Measurements from ENCODE around the gene PSMB1.
"Not testable (repeated sequence)": the region's sequence is repeated elsewhere in the genome, so short reads cannot be mapped to it uniquely, and the experiment has no call there.

DNA sequence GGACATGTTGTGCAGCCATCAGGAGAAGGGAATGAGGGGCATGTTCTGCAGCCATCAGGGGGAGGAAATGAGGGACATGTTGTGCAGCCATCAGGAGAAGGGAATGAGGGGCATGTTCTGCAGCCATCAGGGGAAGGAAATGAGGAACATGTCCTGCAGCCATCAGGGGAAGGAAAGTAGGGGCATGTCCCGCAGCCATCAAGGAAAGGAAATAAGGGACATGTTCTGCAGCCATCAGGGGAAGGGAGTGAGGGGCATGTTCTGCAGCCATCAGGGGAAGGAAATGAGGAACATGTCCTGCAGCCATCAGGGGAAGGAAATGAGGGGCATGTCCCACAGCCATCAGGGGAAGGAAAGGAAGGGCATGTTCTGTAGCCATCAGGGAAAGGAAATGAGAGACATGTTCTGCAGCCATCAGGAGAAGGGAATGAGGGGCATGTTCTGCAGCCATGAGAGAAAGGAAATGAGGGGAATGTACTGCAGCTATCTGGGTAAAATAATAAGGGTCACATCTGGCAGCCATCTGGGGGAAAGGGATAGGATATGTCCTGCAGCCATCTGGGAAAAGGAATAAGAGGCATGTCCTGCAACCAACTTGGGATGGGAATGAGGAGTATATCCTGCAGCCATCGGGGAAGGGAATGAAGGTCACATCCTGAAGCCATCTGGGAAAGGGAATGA, 50.2 kb downstream of the PSMB1 start:
- not testable (repeated sequence) for TF ChIP-seq POLR2A (IDR thresholded peaks at IDR 0.05; ENCODE audit: low read depth, low read length); JUN (IDR thresholded peaks at IDR 0.05; ENCODE audit: borderline replicate concordance, insufficient read depth, insufficient read length, low read depth); GATA2 (IDR thresholded peaks at IDR 0.05; ENCODE audit: insufficient read depth, insufficient read length, low read depth, low read length); POLR2AphosphoS5 (IDR thresholded peaks at IDR 0.05; ENCODE audit: insufficient read depth, low read depth, low read length)
- TF ChIP-seq, protein P1, sequence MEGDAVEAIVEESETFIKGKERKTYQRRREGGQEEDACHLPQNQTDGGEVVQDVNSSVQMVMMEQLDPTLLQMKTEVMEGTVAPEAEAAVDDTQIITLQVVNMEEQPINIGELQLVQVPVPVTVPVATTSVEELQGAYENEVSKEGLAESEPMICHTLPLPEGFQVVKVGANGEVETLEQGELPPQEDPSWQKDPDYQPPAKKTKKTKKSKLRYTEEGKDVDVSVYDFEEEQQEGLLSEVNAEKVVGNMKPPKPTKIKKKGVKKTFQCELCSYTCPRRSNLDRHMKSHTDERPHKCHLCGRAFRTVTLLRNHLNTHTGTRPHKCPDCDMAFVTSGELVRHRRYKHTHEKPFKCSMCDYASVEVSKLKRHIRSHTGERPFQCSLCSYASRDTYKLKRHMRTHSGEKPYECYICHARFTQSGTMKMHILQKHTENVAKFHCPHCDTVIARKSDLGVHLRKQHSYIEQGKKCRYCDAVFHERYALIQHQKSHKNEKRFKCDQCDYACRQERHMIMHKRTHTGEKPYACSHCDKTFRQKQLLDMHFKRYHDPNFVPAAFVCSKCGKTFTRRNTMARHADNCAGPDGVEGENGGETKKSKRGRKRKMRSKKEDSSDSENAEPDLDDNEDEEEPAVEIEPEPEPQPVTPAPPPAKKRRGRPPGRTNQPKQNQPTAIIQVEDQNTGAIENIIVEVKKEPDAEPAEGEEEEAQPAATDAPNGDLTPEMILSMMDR (IDR thresholded peaks at IDR 0.05; ENCODE audit: extremely low read depth in 1 of 2, insufficient read depth in 1 of 2, low read depth in 1 of 2, low read length in 2 of 2) = not testable (repeated sequence)
- TF ChIP-seq, protein P2, sequence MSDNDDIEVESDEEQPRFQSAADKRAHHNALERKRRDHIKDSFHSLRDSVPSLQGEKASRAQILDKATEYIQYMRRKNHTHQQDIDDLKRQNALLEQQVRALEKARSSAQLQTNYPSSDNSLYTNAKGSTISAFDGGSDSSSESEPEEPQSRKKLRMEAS (IDR thresholded peaks at IDR 0.05; ENCODE audit: insufficient read depth, insufficient read length) = not testable (repeated sequence)
